IMR-90 (cell line): Measurements from ENCODE around the gene JMJD7. TPM values are rescaled to one million over a fixed set of nuclear protein-coding genes. Genes with fewer than 3 reads are reported as not detected.

ENCODE experiments used
- ATAC-seq: fragments of 200-7000 bp; cut with Tn5 transposase; 2 replicates; pipeline ENCODE4 v1.9.1; 2020; ENCODE audit warnings: low read depth, mild to moderate bottlenecking, moderate library complexity
- BruUV-seq: library from RNA; stranded (reverse); fragments of 400-500 nt; replicated peaks from 2 replicates; lab custom pipeline; 2021; lab: Mats Ljungman, UMichigan
- CTCF ChIA-PET: fragments of 300-600 bp; formaldehyde crosslinking; extraction: SDS; loops from one replicate; lab custom pipeline; 2021; ENCODE audit warnings: antibody characterized with exemption; lab: Yijun Ruan, JAX
- POLR2A ChIA-PET: fragments of 300-600 bp; sonication (Branson Sonifier 250); formaldehyde crosslinking; loops from one replicate; lab custom pipeline; 2022; ENCODE audit warnings: antibody characterized with exemption; ENCODE audit not compliant: unreplicated experiment; lab: Charles Lee
- DNase-seq: peaks from one replicate; pipeline ENCODE4 v3.0.0; 2013
- H2AFZ ChIP-seq: replicated peaks from 2 replicates; pipeline ENCODE3; 2013; ENCODE audit warnings: low read length, mild to moderate bottlenecking; ENCODE audit not compliant: poor library complexity
- H2AK5ac ChIP-seq: 2 replicates; pipeline ENCODE4 v1.6.1; 2013; ENCODE audit warnings: low read depth, low read length, inconsistent platforms
- H2AK9ac ChIP-seq: replicated peaks from 2 replicates; pipeline ENCODE3; 2013; ENCODE audit warnings: mild to moderate bottlenecking, low read depth, low read length, moderate library complexity; ENCODE audit not compliant: poor library complexity
- H2BK120ac ChIP-seq: 2 replicates; pipeline ENCODE4 v1.6.1; 2013; ENCODE audit warnings: low read depth, low read length, inconsistent platforms
- H2BK15ac ChIP-seq: 3 replicates; pipeline ENCODE4 v1.6.1; 2013; ENCODE audit warnings: low read depth, low read length, inconsistent platforms
- H2BK20ac ChIP-seq: 2 replicates; pipeline ENCODE4 v1.6.1; 2013; ENCODE audit warnings: low read depth, mild to moderate bottlenecking, inconsistent platforms, low read length, moderate library complexity
- H2BK5ac ChIP-seq: 2 replicates; pipeline ENCODE4 v1.6.1; 2013; ENCODE audit warnings: mild to moderate bottlenecking, low read depth, low read length, inconsistent platforms; ENCODE audit not compliant: poor library complexity, severe bottlenecking
- H3K14ac ChIP-seq: replicated peaks from 2 replicates; pipeline ENCODE4 v1.6.1; 2013; ENCODE audit warnings: low read depth, low read length, inconsistent platforms
- H3K18ac ChIP-seq: 2 replicates; pipeline ENCODE4 v1.6.1; 2013; ENCODE audit warnings: low read depth, low read length, control low read depth
- H3K23ac ChIP-seq: 2 replicates; pipeline ENCODE4 v1.6.1; 2013; ENCODE audit warnings: low read depth, low read length, inconsistent platforms
- H3K27ac ChIP-seq: 2 replicates; pipeline ENCODE4 v1.5.1; 2013; ENCODE audit warnings: mild to moderate bottlenecking, control low read depth, low read length; ENCODE audit not compliant: insufficient read depth
- H3K27me3 ChIP-seq: 2 replicates; pipeline ENCODE4 v1.6.1; 2013; ENCODE audit warnings: low read length; ENCODE audit not compliant: control insufficient read depth, insufficient read depth
- H3K36me3 ChIP-seq: 2 replicates; pipeline ENCODE4 v1.6.1; 2013; ENCODE audit warnings: low read length, mixed read lengths; ENCODE audit not compliant: control insufficient read depth, insufficient read depth
- H3K4ac ChIP-seq: 2 replicates; pipeline ENCODE4 v1.6.1; 2013; ENCODE audit warnings: low read depth, low read length, inconsistent platforms
- H3K4me1 ChIP-seq: 2 replicates; pipeline ENCODE4 v1.6.1; 2013; ENCODE audit warnings: low read length, mixed read lengths; ENCODE audit not compliant: control insufficient read depth, insufficient read depth
- H3K4me2 ChIP-seq: 2 replicates; pipeline ENCODE4 v1.6.1; 2013; ENCODE audit warnings: low read depth, mild to moderate bottlenecking, control low read depth, low read length, moderate library complexity
- H3K4me3 ChIP-seq: 2 replicates; pipeline ENCODE4 v1.5.1; 2013; ENCODE audit warnings: low read depth, mild to moderate bottlenecking, control low read depth, low read length, moderate library complexity; ENCODE audit not compliant: insufficient read depth
- H3K56ac ChIP-seq: 2 replicates; pipeline ENCODE4 v1.6.1; 2013; ENCODE audit warnings: low read length, inconsistent platforms; ENCODE audit not compliant: insufficient read depth; ENCODE audit errors: extremely low read depth
- H3K79me1 ChIP-seq, 2 experiments: 2 replicates each; pipeline ENCODE4 v1.6.1; 2013; ENCODE audit warnings: low read length in 2 of 2, inconsistent platforms in 1 of 2, low read depth in 1 of 2
- H3K9ac ChIP-seq: 2 replicates; pipeline ENCODE4 v1.6.1; 2013; ENCODE audit warnings: low read depth, low read length, control low read depth
- H3K9me1 ChIP-seq: 2 replicates; pipeline ENCODE4 v1.6.1; 2013; ENCODE audit warnings: low read length, inconsistent platforms; ENCODE audit not compliant: insufficient read depth
- H3K9me3 ChIP-seq: 2 replicates; pipeline ENCODE4 v1.6.1; 2013; ENCODE audit warnings: low read length; ENCODE audit not compliant: control insufficient read depth, insufficient read depth
- H4K20me1 ChIP-seq: 2 replicates; pipeline ENCODE4 v1.6.1; 2013; ENCODE audit warnings: low read length, inconsistent platforms; ENCODE audit not compliant: insufficient read depth
- H4K5ac ChIP-seq: 2 replicates; pipeline ENCODE4 v1.6.1; 2013; ENCODE audit warnings: mild to moderate bottlenecking, low read depth, low read length, control low read depth
- H4K8ac ChIP-seq, 2 experiments: 2 replicates each; pipeline ENCODE4 v1.6.1; 2013; ENCODE audit warnings: low read depth in 2 of 2, low read length in 2 of 2, control low read depth in 1 of 2, inconsistent platforms in 1 of 2
- H4K91ac ChIP-seq: 2 replicates; pipeline ENCODE4 v1.6.1; 2013; ENCODE audit warnings: low read depth, low read length, inconsistent platforms; ENCODE audit not compliant: insufficient read depth
- MAFK ChIP-seq: IDR thresholded peaks from 2 replicates; pipeline ENCODE4 v1.6.1; 2012; ENCODE audit warnings: low read depth, low read length, improper control_type of control experiment
- MAZ ChIP-seq: IDR thresholded peaks from 2 replicates; pipeline ENCODE4 v1.6.1; 2012; ENCODE audit warnings: low read depth, mild to moderate bottlenecking, low read length, improper control_type of control experiment, moderate library complexity, borderline replicate concordance
- POLR2A ChIP-seq: IDR thresholded peaks from 2 replicates; pipeline ENCODE4 v1.6.1; 2012; ENCODE audit warnings: mild to moderate bottlenecking, low read depth, low read length
- SMC3 ChIP-seq: fragments of 150-350 bp; IDR thresholded peaks from 2 replicates; pipeline ENCODE4 v1.6.1; 2016; ENCODE audit warnings: low read depth, mild to moderate bottlenecking, antibody characterized with exemption, low read length, moderate library complexity
- WGBS, 2 experiments: methylation state at CpG; one replicate each; pipeline versions ENCODE4 v1.1.5 to v1.1.7; 2013; ENCODE audit warnings: missing lambda C conversion rate in 2 of 2; ENCODE audit not compliant: insufficient read length in 1 of 2; ENCODE audit errors: extremely low coverage in 2 of 2; 5-methylcytosine and 5-hydroxymethylcytosine counted together
- dilution Hi-C: fragments of 300-500 bp; cut with HindIII; formaldehyde crosslinking; loops from one replicate; pipeline ENCODE4 v1.14.3; 2018; ENCODE audit warnings: low sequenced_read_pairs; ENCODE audit not compliant: unreplicated experiment
- in situ Hi-C: fragments of 300-500 bp; cut with MboI; formaldehyde crosslinking; loops from 3 replicates; pipeline ENCODE4 v1.14.3; 2019; ENCODE audit warnings: low sequenced_read_pairs, inconsistent platforms, mixed read lengths
- intact Hi-C: fragments of 100-400 bp; cut with micrococcal nuclease; formaldehyde crosslinking; loops from 2 replicates; pipeline ENCODE4 v1.10.0; 2022
- polyA plus RNA-seq, 3 experiments: library from polyadenylated mRNA; depleted of rRNA; stranded (reverse); fragments of >200 nt; gene quantifications; 2 replicates each; pipeline ENCODE4 v1.2.3, GENCODE V29; 2012; ENCODE audit warnings: low replicate concordance in 1 of 3
- total RNA-seq: library from RNA; depleted of rRNA; stranded (reverse); fragments of >200 nt; gene quantifications from 2 replicates; pipeline ENCODE4 v1.2.3, GENCODE V29; 2012

Gene JMJD7
- total and polyA plus RNA-seq, 2 of the 4 experiments (the other 2 are of a cell fraction): 5.0 to 6.3 TPM

DNA sequence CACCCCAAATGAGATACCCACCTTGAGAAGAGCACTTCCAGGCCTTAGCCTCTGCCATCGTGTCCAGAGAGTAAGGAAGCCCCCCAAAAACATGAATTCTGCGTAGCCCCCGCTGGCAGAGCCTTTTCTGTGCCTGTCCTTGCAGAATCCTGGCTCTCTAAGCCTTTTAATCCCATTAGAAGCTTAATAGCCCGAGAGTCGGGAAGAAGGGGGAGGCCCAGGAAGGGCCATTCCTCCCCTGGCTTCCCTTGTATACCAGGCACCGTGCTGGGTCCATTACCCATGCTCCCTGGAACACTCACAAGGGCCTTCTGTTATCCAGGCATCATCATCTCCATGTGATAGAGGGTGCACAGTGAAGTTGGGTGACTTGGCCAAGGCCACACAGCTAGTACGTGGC lies 58.8 kb downstream of the JMJD7 start:
- no peak overlapping the region for H3K56ac ChIP-seq
- H3K4me2 ChIP-seq: no peak overlapping the region
- H2AFZ ChIP-seq: no peak overlapping the region
- H2BK20ac ChIP-seq: no peak overlapping the region
- no peak overlapping the region for H3K4ac ChIP-seq
- H4K5ac ChIP-seq: no peak overlapping the region
- H2BK15ac ChIP-seq: no peak overlapping the region
- POLR2A ChIA-PET: no interaction called here
- no peaks in the 10 kb centered on the region for H4K20me1 ChIP-seq
- H4K91ac ChIP-seq: no peak overlapping the region
- H3K9me3 ChIP-seq: no peaks in the 10 kb centered on the region
- WGBS, 2 experiments: 69% methylated on average over 2 of the region's 7 CpGs; no CpG with 5 or more reads in 1 of the 2 experiments
- 0 out of 2 replicates have a peak, but pooled peaks cover 2% of the 10 kb centered on the region for H3K4me1 ChIP-seq
- no peak overlapping the region for H2BK5ac ChIP-seq
- no peaks in the 10 kb centered on the region for H3K79me1 ChIP-seq
- H3K36me3 ChIP-seq: no peaks in the 10 kb centered on the region
- DNase-seq: no peak
- no peak overlapping the region for H4K8ac ChIP-seq
- no peak overlapping the region for H2AK9ac ChIP-seq
- H2BK120ac ChIP-seq: no peak overlapping the region
- TF ChIP-seq SMC3 (no peak), MAZ (no peak), MAFK (no peak), POLR2A (no peak)
- H3K4me3 ChIP-seq: no peak overlapping the region
- H3K18ac ChIP-seq: no peak overlapping the region
- ATAC-seq: no peak
- no peak overlapping the region for H3K23ac ChIP-seq
- peaks cover 12% of the 10 kb centered on the region; the same call in 1 of the 2 replicates for H3K27me3 ChIP-seq
- dilution Hi-C loops: no loop called here
- H3K27ac ChIP-seq: no peak overlapping the region
- BruUV-seq: no TSS peak
- no peak overlapping the region for H3K9ac ChIP-seq
- no peak overlapping the region for H3K14ac ChIP-seq
- peaks cover 2% of the 10 kb centered on the region; the same call in 1 of the 2 replicates for H3K9me1 ChIP-seq
- CTCF ChIA-PET: no interaction called here
- H2AK5ac ChIP-seq: no peak overlapping the region
- intact Hi-C loops: no loop called here
- in situ Hi-C loops: no loop called here
